NCI-H446 treated with DMSO at 0.1 percent for 48 hours (cell line): ENCODE results near the gene SLC2A8.

Experiments used
- DNase-seq: peaks from one replicate; lab custom pipeline; 2025; lab: John Stamatoyannopoulos, UW

SLC2A8 gene

DNA sequence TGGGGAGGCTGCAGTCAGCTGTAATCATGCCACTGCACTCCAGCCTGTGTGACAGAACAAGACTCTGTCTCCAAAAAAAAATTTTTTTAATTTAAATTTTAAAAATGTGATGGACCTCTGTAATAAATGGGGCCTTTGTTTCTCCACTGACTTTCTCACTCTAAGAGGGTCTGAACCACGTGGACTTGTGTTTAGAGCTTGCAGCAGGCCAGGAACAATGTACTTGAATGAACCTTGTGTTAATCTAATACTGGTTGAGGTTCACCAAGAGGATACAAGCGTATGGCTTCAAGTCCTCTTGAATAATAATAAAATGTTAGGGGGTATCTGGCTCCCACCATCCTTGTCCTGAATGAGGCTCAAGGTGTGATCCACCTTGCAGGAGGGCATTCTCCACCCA lies 14.4 kb upstream of the SLC2A8 start:
- DNase-seq = no peak

DNA sequence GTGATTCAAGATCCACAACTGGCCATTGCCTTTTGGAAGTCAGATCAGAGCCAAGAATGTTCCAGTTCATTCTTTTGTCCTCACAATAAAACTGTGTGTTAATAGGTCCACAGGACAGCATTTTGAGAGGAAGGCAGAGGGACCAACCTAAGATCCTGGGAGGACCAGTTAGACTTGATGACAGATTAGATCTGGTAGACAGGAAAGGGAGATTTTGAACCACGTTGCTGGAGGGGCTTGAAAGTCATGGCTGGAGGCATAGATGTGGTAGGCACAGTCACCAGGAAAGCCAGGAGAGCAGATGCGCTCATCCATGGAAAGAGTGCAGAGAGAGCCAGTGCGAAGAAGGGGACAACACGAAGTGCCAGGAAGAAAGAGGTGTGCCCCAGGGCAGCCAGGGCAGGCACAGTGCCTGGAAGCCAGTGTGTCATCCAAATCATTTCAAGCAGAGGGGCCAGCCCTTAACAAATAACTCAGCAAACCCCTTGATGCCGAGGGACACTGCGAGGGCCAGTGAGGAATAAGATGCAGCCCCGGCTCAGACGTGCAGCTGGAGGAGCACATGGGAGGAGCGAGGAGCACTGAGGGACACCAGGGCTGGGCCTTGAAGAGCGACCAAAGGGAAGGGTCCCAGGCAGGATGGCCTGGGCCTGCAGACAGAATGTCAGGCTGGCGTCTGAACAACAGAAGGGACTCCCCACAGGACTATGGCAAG lies 12.8 kb upstream of the SLC2A8 start:
- DNase-seq = no peak

GRCh38 chr9:127384901-127385300 lies 12.1 kb upstream of the SLC2A8 start:
- DNase-seq = no peak

DNA sequence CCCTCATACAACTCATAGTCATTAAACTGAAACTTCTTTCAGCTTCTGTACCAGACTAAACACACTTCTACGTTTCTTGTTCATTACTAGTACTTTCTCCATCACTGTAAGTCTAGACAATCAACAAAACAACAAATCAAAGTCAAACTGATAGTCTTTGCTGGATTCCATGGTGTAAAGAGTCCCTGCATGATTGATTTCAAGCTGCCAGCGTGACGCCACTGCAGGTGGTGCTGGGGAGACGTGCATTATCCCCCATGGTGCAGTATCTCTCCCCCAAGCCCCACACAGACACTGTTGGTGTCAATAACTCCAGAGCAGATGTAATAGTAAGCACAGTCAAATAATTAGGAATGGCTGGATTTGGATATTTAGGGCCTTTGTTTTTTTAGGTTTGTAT lies 10.7 kb upstream of the SLC2A8 start:
- DNase-seq = no peak

DNA sequence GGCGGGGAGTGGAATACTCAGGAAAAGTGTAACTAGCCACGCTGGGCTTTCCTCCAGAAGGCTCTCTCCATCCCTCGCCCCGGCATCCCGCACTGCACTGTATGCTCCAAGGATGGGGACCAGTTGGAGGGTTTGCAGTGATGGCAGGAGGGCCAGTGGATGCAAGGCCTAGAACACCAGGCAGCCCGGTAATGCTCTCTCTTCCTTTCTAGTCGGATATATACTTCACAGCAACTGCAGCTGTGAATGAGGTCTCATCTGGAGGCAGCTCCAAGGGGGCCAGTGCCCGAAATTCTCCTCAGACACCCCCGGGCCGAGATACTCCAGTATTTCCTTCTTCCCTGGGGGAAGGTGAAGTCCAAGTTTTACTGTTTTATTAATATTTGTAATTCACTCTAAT lies 10.0 kb upstream of the SLC2A8 start:
- no peak for DNase-seq

GRCh38 chr9:127388037-127388855 lies 8.7 kb upstream of the SLC2A8 start:
- DNase-seq = no peak

DNA sequence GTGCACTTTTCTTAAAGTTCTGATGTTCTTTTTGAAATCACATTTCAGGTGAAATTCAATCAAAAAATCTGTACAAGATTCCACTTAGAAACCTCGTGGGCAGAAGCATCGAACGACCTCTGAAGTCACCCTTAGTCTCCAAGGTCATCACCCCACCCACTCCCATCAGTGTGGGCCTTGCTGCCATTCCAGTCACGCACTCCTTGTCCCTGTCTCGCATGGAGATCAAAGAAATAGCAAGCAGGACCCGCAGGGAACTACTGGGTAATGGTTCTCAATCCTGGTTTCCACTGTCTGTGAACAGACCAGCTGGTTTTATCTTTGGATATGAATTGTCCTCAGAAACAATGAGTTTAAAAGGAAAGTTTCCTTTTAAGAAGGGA lies 8.1 kb upstream of the SLC2A8 start:
- no peak for DNase-seq

DNA sequence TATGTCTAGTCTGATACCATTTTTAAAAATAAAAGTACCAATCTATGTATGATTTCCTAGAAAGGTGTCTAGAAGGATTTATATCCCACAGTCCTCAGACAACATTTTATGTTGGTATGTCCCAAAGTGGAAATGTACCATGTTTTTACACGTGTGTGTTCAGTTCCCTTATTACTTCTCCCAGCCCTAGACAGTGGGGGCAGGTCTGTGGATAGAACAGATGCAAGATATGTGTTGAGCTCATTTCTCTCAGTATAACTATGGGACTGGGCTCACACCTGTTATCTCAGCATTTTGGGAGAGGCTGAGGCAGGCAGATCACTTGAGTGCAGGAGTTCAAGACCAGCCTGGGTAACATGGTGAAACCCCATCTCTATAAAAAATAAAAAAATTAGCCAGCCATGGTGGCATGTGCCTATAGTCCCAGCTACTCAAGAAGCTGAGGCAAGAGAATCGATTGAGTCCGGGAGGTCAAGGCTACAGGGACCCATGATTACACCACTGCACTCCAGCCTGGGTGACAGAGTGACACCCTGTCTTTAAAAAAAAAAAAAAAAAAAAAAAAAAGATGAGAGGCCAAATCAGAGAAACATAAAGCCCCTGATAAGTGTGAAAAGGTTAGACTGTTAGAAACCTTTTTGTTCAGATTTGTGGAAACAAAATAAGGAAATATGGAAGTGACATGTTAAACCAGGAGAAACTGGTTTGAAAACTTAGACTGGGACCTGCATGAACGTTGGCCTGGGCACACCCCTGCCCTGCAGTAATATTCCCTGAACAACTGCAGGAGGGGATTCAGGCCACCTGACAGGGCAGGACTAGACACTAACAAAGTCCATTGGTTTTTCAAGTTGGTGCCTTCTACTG lies 7.4 kb upstream of the SLC2A8 start:
- DNase-seq = no peak

GRCh38 chr9:127390248-127390545 lies 6.8 kb upstream of the SLC2A8 start:
- DNase-seq = no peak

DNA sequence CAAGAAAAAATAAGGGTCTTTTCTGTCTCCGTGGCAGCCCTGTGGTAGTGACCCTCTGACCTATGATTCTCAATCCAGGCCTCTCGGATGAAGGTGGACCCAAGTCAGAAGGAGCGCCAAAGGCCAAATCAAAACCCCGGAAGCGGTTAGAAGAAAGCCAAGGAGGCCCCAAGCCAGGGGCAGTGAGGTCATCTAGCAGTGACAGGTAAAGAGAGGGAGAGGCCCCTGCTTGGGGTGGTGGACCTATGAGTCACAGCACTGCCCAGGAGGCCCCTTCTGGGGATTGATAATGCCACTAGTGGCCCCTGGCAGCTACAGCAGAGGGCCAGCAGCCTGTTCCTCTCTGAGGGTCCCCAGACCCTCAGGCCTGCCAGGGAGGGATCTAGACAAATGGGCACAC lies 6.4 kb upstream of the SLC2A8 start:
- DNase-seq = no peak

DNA sequence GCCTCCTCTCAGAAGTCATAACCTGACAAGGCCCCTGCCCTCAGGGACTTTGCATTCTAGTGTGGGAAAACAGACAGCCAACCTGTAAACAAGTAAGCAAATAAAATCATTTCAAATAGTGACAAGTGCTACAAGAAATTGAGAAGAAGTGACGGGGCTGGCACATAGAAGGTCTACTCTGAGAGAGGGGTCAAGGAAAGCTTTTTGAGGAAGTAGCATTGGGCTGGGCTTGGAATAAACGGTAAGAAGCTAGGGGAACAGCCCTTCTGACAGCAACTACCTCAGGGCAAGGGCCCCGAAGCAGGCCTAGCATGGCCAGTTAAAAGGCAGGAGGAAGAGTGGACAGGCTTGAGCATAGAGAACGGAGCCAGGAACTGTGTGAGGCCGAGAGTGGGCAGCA lies 4.8 kb upstream of the SLC2A8 start:
- no peak for DNase-seq

- no peak for DNase-seq
These were observed 4.0 kb upstream of the SLC2A8 start for GRCh38 chr9:127392976-127393375.

- DNase-seq = no peak
These were observed 3.3 kb upstream of the SLC2A8 start for GRCh38 chr9:127393645-127394044.

DNA sequence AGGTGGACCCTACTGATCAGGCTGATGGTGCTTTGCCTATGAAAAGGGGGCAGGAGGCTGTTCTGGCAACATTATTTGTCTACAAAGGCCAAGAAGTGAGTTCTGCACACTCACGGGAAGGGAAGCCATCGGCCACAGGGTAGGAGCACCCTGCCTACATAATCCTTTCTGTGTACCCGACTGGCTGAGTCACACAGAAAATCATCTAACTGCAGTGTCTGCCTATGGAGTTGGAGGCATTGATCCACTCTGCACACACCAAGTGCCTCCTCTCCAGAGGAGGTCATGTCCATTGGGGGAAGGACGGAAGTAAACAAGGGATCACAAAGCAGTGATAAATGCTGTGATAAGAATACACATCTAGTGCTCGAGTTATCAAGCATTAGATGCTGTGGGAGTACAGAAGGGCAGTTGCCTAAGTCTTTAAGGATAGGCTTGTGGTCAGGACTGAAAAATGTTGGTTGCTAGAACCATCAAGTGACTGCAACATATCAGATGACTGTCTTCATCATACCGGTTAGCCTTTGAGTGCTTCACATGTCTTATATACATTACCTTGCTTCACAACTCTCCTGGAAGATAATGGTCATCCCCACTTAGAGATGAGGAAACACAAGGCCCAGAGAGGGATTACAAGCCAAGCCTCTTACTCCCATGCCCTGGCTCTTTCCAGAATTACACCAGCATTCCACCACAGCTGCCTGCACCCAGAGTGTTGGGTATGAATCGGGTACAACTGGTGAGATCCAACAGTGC lies 1.3 kb upstream of the SLC2A8 start:
- no peak for DNase-seq

DNA sequence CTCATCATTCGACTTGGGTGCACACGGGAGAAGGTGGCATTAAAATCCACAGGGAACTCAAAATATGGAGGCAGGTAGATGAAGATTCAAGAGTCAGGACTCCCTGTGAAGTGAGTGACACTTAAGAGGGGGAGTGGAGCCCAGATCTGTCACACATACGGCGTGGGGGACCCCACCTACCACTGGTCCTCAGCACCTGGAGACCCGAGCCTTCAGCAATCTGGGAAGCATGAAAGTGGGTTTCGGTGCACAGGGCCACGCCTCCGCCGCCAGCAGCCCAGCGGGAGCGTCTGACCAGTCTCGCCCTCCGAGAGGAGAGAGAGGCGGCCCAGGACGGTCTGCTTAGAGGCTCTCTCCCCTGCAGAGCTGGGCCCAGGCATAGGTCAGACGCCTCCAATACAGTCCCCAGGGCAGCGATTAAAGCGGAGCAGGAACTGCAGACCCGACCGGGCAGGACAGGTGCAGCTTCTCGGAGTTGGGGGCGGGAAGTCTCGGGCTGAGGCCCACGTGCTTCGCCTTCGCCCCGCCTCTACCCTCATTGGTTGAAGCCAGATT lies 639 bp upstream of the SLC2A8 start:
- DNase-seq = no peak

DNA sequence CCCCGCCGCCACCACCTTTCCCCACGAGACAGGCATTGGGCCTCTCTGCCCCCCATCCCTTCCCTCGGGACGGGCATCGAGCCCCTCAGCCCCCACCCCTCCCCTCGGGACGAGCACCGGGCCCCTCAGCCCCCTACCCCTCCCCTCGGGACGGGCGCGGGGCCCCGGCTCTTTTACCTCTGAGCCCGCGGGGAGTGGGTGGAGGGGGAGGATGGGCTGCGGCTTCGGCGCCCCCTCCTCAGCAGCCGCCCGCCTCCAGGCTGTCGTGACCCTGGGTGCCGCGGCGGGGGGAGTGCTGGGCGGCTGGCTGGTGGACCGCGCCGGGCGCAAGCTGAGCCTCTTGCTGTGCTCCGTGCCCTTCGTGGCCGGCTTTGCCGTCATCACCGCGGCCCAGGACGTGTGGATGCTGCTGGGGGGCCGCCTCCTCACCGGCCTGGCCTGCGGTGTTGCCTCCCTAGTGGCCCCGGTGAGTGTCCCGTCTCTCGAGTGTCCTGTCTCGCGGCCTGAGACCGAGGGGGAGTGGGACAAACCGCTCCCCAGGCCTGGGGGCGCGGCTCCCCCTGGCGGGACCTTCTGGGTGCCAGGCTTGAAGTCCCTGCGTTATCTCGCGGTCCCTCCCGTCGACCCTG lies 791 bp downstream of the SLC2A8 start:
- no peak for DNase-seq

GRCh38 chr9:127398275-127398647 lies 1.3 kb downstream of the SLC2A8 start:
- DNase-seq = no peak

DNA sequence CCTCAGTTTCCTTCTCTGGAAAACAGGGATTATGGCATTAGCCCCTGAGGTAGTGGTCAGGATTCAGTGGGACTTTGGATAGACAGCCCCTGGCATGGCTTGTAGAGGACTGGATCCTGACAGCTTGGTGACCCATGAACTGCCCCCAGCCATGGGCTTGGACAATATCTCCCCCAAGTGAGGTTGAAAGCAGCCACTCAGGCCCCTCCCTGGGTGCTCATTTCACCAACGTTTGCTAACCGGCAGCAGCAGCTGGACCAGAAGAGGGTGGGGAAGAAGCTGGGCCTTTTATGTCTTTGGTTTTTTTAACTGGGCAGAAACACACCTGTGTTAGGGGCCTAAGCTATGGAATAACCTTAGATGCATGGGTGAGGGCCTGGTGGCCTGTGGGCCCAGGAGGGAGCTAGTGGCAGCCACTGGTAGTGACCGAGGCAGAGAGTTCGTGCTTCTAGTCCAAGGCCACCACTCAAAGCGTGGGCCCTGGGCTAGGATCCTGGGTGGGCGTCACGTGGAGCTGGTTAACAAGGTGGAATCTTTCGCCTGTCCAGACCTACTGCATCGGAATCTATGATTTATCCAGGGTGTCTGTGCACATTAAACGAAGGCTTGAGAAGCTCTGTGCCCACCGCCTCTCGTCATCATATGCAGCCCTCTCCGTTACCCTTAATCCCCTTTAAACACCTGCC lies 1.9 kb downstream of the SLC2A8 start:
- DNase-seq = no peak

- no peak for DNase-seq
These were observed 2.8 kb downstream of the SLC2A8 start for GRCh38 chr9:127399736-127400269.

DNA sequence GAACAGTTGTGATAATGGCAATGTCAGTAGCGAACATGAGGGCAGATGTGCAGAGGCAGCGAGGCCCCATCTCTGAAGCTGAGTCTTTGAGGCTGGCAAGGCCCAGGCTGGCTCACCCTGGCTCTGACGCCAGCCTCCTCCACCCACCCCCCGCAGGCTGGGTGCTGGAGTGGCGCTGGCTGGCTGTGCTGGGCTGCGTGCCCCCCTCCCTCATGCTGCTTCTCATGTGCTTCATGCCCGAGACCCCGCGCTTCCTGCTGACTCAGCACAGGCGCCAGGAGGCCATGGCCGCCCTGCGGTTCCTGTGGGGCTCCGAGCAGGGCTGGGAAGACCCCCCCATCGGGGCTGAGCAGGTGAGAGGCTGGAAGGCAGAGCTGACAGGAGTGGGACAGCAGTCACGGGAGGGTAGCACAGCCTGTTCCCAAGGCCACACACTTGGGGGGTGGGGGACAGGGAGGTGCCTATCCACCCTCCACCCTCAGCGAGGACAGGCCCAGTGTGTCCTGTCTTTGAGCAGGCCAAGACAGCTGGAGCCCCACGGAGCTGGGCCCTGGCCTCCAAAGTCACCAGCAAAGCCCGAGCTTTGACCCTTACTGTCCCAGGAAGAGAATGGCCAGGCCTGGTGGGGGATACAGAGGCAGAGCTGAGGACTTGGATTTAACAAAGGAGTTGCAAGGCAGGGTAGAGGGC lies 5.6 kb downstream of the SLC2A8 start:
- DNase-seq = no peak
